Peyer's patch (tissue), 4 donors: ENCODE data around the gene NR6A1.

Source experiments
- CTCF ChIP-seq, 6 experiments: fragments of 450-650 bp in 4 of 6; fragments of 200-600 bp in 2 of 6; sonication (generic) in 1 of 6; IDR thresholded peaks; one replicate each; pipeline ENCODE4 v1.5.1; 2017 to 2019; ENCODE audit warnings: antibody characterized with exemption in 6 of 6, mild to moderate bottlenecking in 3 of 6, moderate library complexity in 1 of 6
- POLR2A ChIP-seq, 2 donors: fragments of 450-650 bp; IDR thresholded peaks; one replicate each; pipeline ENCODE4 v1.5.1; 2017; ENCODE audit warnings: antibody characterized with exemption in 2 of 2, mild to moderate bottlenecking in 2 of 2, moderate library complexity in 2 of 2

GRCh38 chr9:124674651-124675050, 96.5 kb downstream of the NR6A1 start:
- TF ChIP-seq POLR2A (IDR thresholded peaks at IDR 0.05) (no peak), CTCF (IDR thresholded peaks at IDR 0.05) (no peak)
